Measurements from ENCODE around the gene CLNK. TPM values are rescaled to one million over a fixed set of nuclear protein-coding genes. Genes with fewer than 3 reads are reported as not detected.

Gene CLNK
- total RNA-seq, 1 experiment from 2014 or later = not detected

DNA sequence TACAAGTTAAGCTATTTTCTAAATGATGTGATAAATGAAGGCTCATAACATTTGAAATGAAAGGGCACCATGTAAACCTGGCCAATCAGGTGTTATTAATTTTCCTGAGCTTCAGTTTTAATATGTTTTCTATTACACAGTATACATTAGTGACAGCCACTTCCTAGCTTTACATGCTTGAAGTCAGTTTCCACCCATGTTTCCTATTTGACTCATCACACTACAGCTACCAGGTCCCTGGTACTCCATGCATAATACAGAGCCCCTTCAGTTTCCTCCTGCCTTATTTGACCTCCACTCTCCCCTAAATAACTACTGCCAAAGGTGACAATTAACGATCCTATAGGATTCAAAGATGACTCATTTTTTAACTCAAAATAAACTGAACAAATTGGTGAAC, 245.6 kb downstream of the CLNK start:
- no peak overlapping the region for H3K27ac ChIP-seq (ENCODE audit: low read length)
- no peak for DNase-seq
- H3K4me3 ChIP-seq (ENCODE audit: low read length) = no peak overlapping the region
- no peak overlapping the region for H2AFZ ChIP-seq (ENCODE audit: low read length)
- peaks cover 1% of the 10 kb centered on the region; the same call in 1 of the 2 replicates for H3K36me3 ChIP-seq (ENCODE audit: insufficient read depth, low read length)
- no peaks in the 10 kb centered on the region for H3K79me2 ChIP-seq (ENCODE audit: low read length)
- no peak overlapping the region for H3K4me2 ChIP-seq (ENCODE audit: low read depth, low read length, poor library complexity, severe bottlenecking)
- no peaks in the 10 kb centered on the region for H3K27me3 ChIP-seq (ENCODE audit: low read length)
- H3K9me3 ChIP-seq (ENCODE audit: low read length) = no peaks in the 10 kb centered on the region
- H3K9ac ChIP-seq (ENCODE audit: low read length) = no peak overlapping the region
- no peaks in the 10 kb centered on the region for H4K20me1 ChIP-seq (ENCODE audit: insufficient read depth, low read depth, low read length)
- no peaks in the 10 kb centered on the region for H3K4me1 ChIP-seq (ENCODE audit: low read length)
- no peaks in the 10 kb centered on the region for H3K9me2 ChIP-seq (replicated peaks; ENCODE audit: insufficient read depth, low read length)

DNA sequence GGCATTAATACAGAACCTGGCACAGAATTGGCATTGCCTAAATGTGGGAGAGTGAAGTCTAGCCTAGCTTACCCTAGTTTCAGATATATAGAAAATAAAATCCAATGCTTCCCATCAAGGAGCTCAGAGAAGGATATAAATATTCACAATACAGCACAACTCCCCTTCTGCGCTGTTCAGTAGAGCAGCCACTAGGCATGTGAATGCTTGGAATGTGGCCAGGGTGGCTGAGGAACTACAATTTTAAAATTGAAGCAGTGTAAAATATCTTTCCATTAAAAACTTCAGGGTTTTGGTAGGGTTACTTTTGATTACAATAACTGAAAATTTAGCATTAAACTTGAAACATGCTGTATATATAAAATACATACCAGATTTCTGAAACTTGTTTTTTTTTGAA, 246.8 kb downstream of the CLNK start:
- no peak for DNase-seq
- Histone ChIP-seq H2AFZ (ENCODE audit: low read length) (no peak overlapping the region), H3K9ac (ENCODE audit: low read length) (no peak overlapping the region), H3K9me3 (ENCODE audit: low read length) (no peaks in the 10 kb centered on the region), H4K20me1 (ENCODE audit: insufficient read depth, low read depth, low read length) (no peaks in the 10 kb centered on the region), H3K36me3 (ENCODE audit: insufficient read depth, low read length) (no peaks in the 10 kb centered on the region), H3K27ac (ENCODE audit: low read length) (no peak overlapping the region), H3K4me3 (ENCODE audit: low read length) (no peak overlapping the region), H3K9me2 (replicated peaks; ENCODE audit: insufficient read depth, low read length) (no peaks in the 10 kb centered on the region), H3K4me2 (ENCODE audit: low read depth, low read length, poor library complexity, severe bottlenecking) (no peak overlapping the region), H3K27me3 (ENCODE audit: low read length) (no peaks in the 10 kb centered on the region), H3K79me2 (ENCODE audit: low read length) (no peaks in the 10 kb centered on the region), H3K4me1 (ENCODE audit: low read length) (no peaks in the 10 kb centered on the region)

Other genes with a start within 250 kb of the CLNK start
- 29.7 and 76.6 TPM in 2 replicates for gene ZNF518B, start 227.3 kb downstream of the CLNK start, total RNA-seq (2014; rRNA removed; shearing (Covaris generic); ENCODE audit: low replicate concordance)